H1 (cell line): Measurements from ENCODE around the gene CDC14B. TPM values are rescaled to one million over a fixed set of nuclear protein-coding genes. Genes with fewer than 3 reads are reported as not detected.

Source experiments
- ASH2L ChIP-seq: fragments of 200-600, 300-600 bp; sonication (generic); IDR thresholded peaks from one replicate; pipeline ENCODE4 v1.7.1; 2017; ENCODE audit warnings: low read length
- BACH1 ChIP-seq: IDR thresholded peaks from 2 replicates; pipeline ENCODE4 v1.6.1; 2012; ENCODE audit warnings: low read length, improper control_type of control experiment
- NANOG ChIP-seq: IDR thresholded peaks from 2 replicates; pipeline ENCODE4 v1.6.1; 2011; ENCODE audit warnings: low read length, low read depth, mild to moderate bottlenecking, inconsistent platforms; ENCODE audit not compliant: insufficient read depth, poor library complexity, severe bottlenecking
- POLR2AphosphoS5 ChIP-seq: IDR thresholded peaks from 2 replicates; pipeline ENCODE4 v1.6.1; 2011; ENCODE audit warnings: low read depth, low read length
- RNF2 ChIP-seq: fragments of 200-900, 300-1000 bp; sonication (generic); IDR thresholded peaks from 2 replicates; pipeline ENCODE4 v1.7.1; 2016; ENCODE audit warnings: borderline replicate concordance, low read depth, mild to moderate bottlenecking, antibody characterized with exemption, low read length; ENCODE audit not compliant: poor library complexity, severe bottlenecking; ENCODE audit errors: missing control alignments
- RXRA ChIP-seq: IDR thresholded peaks from 2 replicates; pipeline ENCODE4 v1.6.1; 2011; ENCODE audit warnings: low read depth, mild to moderate bottlenecking, low read length, moderate library complexity; ENCODE audit not compliant: insufficient read depth
- SIX5 ChIP-seq: IDR thresholded peaks from 2 replicates; pipeline ENCODE4 v1.6.1; 2011; ENCODE audit warnings: mild to moderate bottlenecking, low read depth, low read length
- YY1 ChIP-seq: IDR thresholded peaks from 2 replicates; pipeline ENCODE4 v1.6.1; 2011; ENCODE audit warnings: low read depth, mild to moderate bottlenecking, low read length
- polyA plus RNA-seq, 7 experiments: library from polyadenylated mRNA; depleted of rRNA in 3 of 7; stranded (reverse) in 5 of 7; unstranded in 2 of 7; fragments of >200 nt in 5 of 7; fragments of 200-250 nt in 2 of 7; gene quantifications; 1 replicate in 5 of 7; 2 replicates in 1 of 7; 4 replicates in 1 of 7; pipeline versions ENCODE4 v1.2.1 to v1.2.3, GENCODE V29; 2011 to 2013; ENCODE audit warnings: missing spikeins in 2 of 7, mixed read lengths in 2 of 7
- total RNA-seq: library from RNA; stranded (reverse); fragmentation: NEBNext Ultra II Directional; extraction: Animal tissue kit (Norgen Biotek cat#: 25700); gene quantifications from 2 replicates; pipeline ENCODE4 v1.2.1, GENCODE V29; 2021

The CDC14B gene
- total and polyA plus RNA-seq, 2 of the 8 experiments (the other 6 are each of a cell fraction or from before 2014, with no cell fraction given) = 17.2 to 44.6 TPM

DNA sequence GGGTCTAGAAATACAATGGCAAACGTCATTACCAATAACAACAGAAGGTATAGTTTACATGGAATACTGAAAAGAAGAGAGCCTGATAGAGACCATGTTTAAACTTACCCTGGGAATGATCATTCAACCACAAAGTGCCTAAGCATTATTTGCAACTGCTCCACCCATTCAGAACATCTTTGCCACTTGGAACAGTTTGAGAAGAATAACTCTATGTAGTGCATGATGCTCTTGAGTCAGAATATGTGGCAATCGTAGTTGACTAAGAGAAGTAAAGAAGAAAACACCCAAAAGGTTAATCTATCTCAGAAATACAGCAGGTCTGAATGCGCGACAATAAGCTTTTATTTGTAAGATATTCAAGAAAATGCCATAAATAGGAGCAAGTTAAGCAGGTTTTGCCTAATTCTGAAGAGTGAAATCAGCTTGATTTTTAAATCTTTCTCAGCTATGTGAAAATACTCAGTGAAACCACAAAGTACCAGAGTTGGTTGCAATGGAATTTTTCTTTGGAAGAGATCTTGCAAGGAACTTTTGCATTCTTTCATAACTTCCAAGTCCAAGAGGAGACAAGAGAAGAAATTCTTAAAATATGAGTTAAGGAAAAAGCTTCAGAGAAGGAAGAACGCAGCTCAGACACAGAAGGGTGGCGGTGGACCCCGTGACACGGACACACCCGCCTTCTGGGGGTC, 105.4 kb downstream of the CDC14B start (continued):
- no peak for TF ChIP-seq NANOG
- no peak for TF ChIP-seq RNF2
- TF ChIP-seq SIX5 = no peak
- TF ChIP-seq ASH2L = no peak
- no peak for TF ChIP-seq BACH1
- TF ChIP-seq YY1 = no peak
- TF ChIP-seq POLR2AphosphoS5 = no peak
- TF ChIP-seq RXRA = no peak
